ENCODE measurements around the gene IRF2.

GRCh38 chr4:184503869-184504300 is 29.5 kb upstream of the IRF2 start:
- TF ChIP-seq CTCF (IDR thresholded peaks at IDR 0.05; ENCODE audit: low read length), result no peak
- TF ChIP-seq EZH2phosphoT487 (IDR thresholded peaks at IDR 0.05; ENCODE audit: low read length), result no peak
- TF ChIP-seq EZH2 (optimal IDR thresholded peaks at IDR 0.05; ENCODE audit: low read depth, low read length), result no peak
